UCSD-AML1 (cell line): ENCODE data around the gene NRCAM.
A peak's percentile ranks its signal among the peaks of the same experiment; 100 is the strongest.

Source experiments
- DNase-seq: peaks from one replicate; lab custom pipeline; 2025; ENCODE audit not compliant: unreplicated experiment; lab: John Stamatoyannopoulos, UW

The NRCAM gene

DNA sequence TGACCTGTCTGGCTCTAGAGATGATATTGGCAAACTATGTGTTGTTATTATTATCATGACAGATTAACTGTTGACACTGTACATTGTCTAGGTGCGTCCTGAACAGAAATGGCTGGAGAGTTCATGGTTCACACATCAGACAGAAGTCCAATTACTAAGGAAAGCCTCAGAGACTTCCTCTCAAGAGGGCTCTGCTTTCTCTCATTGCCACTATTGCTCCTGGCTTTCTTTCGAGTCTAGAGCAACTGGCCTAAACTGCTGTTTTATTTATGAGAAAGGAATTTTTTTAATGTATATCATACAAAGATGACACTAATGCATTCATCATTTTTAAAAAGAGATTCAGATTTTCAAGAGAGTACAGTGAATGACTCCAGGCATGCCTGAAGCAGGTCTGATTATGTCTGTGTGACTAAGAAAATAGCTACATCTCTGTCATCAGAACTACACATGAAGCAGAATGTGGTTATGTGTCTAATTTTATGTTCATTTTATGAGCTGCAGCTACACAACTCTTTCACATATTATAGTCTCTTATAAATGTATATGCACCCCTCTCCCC, 30.4 kb downstream of the NRCAM start:
- DNase-seq = no peak

DNA sequence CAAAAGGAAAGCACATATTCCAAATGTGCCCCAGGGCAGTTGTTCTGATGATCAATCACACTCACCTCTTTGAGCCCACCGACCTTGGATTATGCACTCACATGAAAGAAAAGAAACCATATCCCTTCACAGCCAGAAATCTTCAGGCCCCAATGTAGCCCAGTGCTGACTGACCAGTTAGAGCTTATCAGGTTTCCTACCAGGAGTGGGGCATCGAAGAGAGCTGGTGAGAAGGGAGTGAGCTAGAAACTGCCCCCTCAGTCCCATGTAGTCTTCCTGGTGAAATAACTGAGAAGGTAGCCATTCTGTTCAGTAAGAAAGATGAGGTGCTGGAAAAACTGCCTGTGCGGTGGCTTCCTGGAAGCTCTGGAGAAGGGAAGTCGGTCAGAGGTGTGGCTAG, 32.2 kb downstream of the NRCAM start:
- DNase-seq = no peak

DNA sequence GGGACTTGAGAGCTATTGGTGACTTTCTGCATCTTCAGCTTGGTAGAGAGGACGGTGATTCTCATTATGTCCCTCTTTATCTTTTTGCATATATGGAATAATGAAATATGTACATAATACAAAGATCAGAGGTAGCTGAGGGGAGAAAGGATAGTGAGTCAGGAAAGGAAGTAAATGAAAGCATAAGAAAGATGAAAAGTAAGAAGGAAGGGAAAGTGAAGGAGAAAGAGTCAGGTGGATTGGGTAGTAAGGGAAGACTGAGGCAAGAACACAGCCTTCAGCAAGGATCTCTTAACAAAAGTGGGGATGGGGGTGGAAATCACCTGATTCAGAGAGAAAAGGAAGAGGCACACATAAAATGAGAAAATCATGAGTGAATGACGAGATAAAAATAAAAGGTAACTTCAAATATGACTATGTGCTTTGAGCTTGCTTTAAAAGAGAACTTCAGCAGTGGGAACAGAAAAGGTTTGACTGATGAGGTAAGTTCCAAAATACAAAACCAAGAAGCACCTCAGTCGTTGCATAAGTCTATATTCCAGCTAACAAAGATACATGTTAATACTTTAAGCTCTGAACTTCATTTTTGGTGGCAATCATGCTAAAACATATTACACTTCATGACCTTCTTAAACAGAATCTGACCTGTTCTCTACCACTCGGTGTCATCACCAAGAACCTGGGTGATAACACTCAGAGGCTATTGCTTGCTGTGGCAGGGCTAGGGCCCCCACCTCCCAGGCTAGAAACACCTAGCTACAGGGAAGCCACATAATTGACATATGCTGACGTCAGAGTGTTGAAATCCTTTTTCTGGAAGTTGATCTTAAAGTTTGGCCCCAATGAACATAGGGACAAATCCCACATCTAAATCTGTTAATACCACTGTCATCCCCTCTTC, 32.9 kb downstream of the NRCAM start:
- no peak for DNase-seq

DNA sequence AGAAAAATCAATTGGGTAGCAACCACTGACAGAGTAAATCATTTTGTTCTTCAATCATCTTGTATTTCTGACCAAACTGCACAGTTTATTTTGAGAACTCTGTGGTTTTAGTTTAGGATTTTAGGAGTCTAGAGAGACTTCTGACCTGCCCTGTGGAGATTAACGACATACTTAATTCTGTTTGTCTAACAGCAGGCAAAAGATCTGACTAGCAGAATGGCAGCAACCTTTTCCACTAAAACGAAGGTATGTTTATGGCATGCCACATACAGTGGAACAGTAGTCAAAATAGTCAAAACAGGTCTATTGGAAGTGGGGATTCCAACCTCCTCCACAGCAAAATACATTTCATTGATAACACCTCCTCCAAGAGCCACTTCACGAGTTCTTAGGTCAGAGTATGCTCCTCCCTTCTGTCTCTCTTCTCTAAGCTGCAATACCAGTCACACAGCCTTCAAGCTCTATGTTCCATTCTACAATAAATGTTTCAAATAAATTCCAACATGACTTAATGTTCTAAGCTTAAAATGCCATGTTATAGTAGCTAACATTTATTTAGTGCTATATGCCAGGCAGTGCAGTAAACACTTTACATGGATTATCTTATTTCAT, 34.4 kb downstream of the NRCAM start:
- no peak for DNase-seq

DNA sequence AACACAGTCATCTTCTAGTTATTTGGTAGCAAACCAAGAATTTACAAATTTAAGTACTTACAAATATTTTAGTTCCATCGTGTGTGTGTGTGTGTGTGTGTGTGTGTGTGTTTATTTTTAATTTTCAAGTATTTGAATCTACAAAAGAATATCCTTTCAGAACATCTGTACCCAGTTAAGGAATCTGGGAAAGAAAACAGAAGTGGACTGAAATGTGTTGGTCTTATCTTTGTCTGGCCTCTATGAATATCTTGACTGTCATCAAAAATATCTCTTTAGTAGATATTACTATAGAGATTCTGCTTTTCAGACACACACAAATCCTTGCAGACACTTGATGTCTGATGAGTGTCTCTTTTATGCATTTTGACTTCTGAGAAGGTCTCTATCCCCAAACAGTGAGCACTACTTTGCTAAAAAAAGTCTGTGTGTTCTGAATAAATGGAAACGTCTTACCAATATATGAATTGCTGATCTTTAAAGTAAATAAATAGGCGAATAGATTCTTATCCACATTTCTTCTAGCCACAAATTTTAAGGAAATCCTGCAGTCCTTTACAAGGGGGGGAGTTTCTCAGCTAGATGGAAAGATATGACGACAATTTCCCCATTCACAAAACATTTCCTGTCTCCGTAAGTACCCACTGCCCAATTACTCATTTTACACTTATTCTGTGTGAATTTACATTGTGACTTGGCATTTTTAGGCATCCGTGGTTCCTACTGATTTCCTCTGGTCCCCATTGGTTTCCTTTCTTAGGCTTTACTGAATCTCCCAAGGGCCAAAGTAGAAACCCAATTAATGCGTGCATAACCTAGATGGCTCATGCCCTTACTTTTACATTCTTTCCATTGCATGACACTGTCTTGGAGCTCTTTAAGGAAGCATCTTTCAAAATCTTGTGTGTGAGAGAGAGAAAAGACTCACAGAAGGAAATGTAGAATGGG, 36.0 kb downstream of the NRCAM start:
- no peak for DNase-seq

DNA sequence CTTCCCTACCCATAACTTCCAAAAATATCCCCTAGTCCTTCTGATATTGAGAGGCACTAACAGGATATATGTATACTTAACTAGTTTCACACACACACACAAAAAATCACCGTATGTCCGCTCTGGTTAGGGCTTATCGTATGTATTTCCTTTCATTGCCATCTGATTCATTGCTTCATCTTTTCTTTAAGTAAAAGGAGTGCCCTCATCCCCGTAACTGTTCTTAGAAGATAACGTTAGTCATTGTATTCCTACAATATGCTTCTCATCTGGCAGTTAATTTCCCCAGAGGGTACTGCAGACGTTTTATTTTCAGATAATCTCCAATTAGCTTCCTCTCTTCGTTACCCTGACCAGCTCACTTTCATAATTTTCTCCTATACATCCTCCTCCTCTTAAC, 37.3 kb downstream of the NRCAM start:
- DNase-seq = no peak

DNA sequence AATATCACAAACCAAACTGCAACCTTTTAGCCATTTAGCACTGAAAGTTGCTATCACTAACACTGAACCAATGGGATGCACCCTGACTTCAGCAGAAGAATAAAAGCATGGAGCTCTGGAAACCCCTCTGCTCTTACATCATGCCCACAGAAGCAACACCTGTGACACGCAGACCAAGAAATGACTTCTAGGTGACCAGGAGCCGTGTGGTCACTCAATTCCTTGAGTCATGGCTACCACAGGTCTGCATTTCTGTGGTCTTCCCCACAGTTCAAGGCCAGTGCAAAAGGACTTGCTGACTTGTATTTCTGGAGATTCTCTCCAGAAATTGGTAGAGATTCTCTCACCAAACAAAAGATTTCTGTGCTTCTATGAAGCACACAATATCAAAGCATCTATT, 38.3 kb downstream of the NRCAM start:
- DNase-seq = no peak

DNA sequence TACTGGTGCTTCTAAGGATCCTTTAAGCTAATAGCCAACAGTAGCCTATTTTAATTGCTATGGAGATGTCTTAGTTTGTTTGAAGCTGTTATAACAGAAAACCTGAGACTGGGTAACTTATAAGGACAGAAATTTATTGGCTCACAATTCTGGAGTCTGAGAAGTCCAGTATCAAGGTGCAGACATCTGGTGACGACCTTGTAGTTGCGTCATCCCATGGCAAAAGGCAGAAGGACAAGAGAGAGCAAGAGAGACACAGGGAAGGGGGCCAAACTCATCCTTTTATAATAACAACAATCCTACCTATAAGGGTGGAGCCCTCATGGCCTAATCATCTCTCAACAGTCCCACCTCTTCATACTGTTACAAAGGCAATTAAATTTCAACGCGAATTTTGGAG, 39.1 kb downstream of the NRCAM start:
- DNase-seq = no peak

DNA sequence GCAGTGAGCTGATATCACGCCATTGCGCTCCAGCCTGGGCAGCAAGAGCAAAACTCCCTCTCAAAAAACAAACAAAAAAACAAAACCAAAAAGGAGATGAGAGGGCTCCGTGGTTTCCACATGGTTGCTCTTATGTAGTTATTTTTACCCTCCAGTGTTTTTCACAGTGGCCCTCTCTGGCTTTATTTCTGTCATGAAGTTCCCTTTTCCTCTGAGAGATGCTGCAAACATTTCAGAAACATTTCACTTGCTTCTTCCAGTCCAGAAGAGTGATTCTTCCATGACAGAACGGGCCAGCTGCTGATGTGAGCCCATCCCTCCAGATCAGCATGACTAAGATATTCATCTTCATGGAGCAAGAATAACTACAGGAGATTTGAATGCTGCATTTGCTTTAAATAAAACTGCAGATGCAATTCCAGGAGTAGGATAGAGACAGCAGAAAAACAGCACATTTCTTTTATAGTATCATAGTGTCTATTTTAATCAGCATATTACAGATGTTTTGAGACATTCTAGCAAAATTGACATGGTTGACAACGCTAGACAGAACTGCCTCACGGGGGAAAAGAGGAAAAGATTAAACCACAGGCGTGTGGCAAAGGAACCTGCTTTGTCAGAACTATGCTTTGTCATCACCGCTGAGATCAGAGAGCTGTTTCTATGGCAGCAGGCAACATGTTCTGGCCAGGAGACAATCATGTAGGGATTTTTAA, 40.3 kb downstream of the NRCAM start:
- DNase-seq = peak; percentile 8

DNA sequence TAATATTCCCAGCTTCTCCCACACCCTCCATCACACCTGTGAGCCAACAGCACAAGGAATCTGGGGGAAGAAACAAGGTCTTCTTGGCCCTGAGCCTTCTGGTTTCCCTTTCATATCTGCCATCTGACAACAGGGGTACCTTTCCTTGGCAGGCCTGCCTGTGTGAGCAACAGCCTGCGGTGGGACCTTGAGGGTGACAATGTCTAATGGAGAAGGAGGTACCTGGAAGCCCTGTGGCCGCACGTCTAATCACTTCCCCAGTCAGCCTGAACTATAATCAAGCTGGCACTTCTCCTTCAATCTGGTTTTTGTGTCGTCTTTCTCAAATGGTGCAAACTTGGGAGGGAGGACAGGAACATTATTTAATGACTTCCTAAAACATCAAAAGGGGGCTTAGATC, 41.2 kb downstream of the NRCAM start:
- no peak for DNase-seq

DNA sequence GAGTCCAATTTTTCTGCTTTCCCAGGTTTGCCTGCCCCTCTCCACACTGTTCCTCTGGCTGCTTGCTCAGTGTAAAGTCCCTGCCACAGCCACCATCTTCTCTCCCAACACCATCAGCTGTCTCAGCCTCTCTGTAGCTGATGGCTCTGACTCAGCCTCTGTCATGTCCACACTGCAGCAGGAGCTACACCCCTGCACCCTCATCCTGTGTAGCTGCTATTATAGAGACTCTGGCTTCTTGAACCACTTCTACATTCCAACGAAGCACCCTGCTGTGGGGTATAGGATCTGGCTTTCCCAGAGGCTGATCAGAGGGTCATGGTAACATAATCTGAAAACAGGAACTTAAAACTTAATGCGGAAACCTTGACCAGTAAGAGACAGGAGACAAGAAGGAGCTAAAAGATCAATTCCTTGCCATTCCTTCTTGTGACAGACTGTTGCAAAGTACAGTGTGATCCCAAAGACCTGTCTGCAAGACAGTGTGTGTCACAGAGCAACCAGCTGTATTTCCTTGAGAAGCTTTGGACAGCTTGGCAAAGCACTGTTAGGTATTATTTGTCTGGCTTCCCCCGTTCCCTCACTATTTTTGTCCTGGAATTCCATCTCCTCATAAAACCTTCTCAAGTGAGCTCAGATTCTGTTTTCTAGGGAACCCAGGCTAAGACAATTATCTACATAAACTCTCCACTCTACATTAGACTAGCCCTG, 42.3 kb downstream of the NRCAM start:
- DNase-seq = no peak

DNA sequence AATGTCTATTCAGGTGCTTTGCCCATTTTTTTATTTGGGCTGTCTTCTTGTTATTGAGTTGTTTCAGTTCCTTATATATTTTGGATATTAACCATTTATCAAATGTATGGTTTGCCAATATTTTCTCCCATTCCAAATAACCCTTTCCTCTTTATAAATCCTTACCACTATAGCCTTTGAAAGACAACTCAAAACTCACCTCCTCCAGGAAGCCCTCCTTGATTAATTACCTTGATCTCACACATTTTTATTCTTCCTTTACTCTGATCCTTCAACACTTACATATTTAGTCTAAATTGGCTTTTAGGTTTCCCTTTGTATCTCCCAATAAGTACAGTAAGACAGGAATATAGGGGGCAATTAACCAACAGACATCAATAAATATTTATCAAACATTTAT, 42.9 kb downstream of the NRCAM start:
- DNase-seq = no peak

DNA sequence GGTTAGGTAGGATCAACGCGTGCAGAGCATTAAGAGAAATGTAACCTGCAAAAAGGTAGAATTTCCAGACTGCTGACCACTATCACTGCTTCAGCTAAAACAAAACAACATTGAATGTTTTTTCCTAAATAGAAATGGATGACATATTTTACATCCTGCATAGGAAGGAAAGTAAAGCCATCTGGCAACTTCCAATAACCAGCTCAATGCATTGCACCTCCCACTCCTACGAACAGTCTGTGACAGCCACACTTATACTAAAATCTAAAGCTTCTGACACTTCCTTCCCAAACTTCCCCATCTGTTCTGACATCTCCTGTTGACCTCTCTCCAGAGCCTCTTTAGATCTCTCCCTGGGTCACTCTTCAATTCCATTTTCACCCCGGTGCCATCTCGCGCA, 47.1 kb downstream of the NRCAM start:
- no peak for DNase-seq

DNA sequence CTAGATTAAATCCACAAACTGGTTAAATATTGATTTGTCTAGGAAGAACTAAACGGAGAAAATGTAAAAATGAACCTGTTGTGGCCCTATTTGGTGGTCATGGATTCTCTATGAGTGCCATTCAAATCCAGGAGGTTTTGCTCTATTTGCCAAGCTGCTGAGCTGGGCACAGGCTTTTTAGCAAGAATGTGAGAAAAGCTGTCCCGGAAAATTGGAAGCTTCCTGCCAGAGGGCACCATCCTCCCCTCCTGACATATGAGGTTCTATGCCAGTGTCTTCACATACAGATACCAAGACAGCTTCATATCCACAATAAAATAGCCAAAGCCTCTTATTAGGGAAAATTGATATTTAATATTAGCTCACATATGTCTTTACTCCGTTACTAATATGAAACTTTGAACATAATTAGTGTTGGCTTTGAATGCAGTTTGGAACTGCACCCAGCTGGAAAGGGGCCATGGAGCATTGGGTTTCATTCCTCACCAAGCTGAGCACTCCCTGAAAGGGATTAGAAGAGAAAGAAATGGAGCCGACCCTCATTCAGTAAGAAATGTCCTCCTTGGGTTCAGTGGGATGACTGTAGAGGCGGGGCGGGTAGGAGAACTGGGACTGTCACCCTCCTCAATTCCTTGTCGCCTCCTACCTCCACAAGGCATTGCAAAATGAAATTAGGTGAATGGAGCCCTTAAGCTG, 47.8 kb downstream of the NRCAM start:
- DNase-seq = no peak

DNA sequence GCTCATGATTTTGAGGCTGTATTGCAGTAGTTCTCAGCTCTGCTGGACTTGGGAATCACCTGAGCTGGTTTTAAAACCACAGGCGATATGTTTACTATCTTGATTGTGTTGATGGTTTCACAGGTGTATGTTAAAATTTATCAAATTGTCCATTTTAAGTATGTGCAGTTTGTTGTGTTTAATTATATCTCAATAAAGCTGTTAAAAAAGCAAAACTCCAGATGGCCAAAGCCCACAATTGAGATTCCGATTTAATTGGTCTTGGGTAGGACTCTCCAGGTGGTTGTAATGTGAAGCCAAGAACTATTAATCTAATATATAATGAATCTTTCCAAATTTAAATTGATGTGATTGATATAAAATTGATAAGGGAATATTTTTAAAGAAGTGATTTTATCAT, 48.6 kb downstream of the NRCAM start:
- no peak for DNase-seq

DNA sequence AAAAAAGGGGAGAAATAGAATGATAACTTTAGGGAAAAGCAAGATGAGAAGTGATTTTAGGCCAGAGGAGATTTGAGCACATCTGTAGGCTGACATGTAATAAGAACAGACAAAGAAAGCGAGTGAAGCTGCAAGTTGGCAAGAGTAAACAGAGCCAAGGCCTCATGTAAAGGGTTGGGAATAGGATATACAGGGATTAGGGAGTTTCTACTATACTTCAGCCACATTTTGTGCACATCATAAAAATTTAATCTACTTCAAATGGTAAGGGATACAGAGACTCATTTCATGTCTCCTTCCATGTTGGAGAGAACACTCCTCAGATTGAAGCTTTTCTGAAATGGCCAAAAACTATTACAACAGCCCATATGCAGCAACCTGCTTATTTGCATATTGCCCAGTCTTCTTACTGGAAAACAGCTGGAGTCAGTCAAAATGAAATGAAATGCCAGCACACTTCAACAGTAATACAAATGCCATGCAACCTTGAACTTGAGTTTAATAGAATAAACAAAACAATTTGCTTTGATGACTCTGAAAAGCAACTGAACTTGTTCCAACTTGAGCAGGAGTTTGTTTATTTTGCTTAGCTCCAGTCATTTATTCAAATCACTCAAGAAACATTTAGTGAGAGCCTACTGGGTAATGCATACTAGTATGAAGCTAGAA, 49.9 kb downstream of the NRCAM start:
- DNase-seq = no peak

DNA sequence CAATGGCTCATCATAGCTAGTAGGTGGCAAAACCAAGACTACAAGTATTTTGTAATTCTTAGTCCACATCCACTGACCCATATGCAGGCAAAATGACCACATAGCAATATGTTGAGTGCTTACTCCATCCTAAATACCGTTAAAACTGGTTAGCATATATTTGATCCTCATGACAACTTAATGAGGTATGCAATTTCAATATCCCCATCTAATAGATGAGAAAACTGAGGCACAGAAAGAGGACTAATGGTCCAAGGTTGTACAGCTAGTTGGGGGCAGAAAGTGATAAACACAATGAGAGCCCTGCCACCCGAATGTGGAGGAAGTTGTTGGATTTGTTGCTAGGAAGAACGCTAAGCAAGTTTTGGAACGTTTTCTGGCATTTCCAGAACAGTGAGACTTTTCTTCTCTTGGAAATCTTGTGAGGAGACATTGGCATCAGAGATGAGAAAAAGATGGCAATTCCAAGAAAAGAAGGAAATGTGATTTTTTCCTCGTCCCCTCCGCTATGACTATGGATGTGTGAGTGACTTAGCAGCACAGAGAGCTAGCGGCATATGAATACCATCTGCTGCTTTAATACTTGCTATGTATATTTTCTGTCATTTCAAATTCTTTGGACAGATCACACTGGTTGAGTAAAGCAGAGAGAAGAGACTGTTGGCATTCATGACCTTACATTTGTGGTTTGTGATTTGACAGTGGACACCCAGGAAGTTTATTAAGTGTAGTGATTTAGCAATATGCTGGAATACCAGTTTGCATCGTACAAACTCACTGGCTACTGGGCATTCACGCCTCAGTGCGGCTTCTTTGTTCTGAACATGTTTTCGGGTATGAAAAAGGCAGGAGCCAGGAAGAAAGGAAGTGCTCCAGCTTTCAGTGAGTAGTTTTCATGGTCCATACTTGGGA, 51.5 kb downstream of the NRCAM start:
- no peak for DNase-seq
